MM.1S (cell line): Measurements from ENCODE around the gene DIP2C.

Experiments
- DNase-seq: peaks from one replicate; pipeline ENCODE4 v3.0.0-alpha.2; 2015
- H2AFZ ChIP-seq: fragments of 300-600 bp; sonication (generic); 2 replicates; pipeline ENCODE4 v1.6.0; 2016; ENCODE audit warnings: antibody characterized with exemption, low read length
- H3F3A ChIP-seq: fragments of 300-600 bp; sonication (generic); 2 replicates; pipeline ENCODE4 v1.6.1; 2016; ENCODE audit warnings: mild to moderate bottlenecking, antibody characterized with exemption, low read length, moderate library complexity, mixed read lengths; ENCODE audit not compliant: insufficient read depth
- H3K27ac ChIP-seq: fragments of 300-600 bp; sonication (generic); 2 replicates; pipeline ENCODE4 v1.5.1; 2016; ENCODE audit warnings: mild to moderate bottlenecking, low read length
- H3K27me3 ChIP-seq: fragments of 300-600 bp; sonication (generic); replicated peaks from 2 replicates; pipeline ENCODE4 v1.6.0; 2016; ENCODE audit warnings: low read length; ENCODE audit not compliant: insufficient read depth
- H3K36me3 ChIP-seq: fragments of 300-600 bp; sonication (generic); replicated peaks from 2 replicates; pipeline ENCODE4 v1.6.1; 2016; ENCODE audit warnings: mild to moderate bottlenecking, low read length, mixed read lengths; ENCODE audit not compliant: insufficient read depth
- H3K4me1 ChIP-seq: fragments of 300-600 bp; sonication (generic); 2 replicates; pipeline ENCODE4 v1.6.1; 2016; ENCODE audit warnings: low read length, mixed read lengths
- H3K4me2 ChIP-seq: fragments of 300-600 bp; sonication (generic); 2 replicates; pipeline ENCODE4 v1.6.0; 2016; ENCODE audit warnings: low read depth, low read length
- H3K4me3 ChIP-seq: fragments of 300-600 bp; sonication (generic); 2 replicates; pipeline ENCODE4 v1.5.1; 2016; ENCODE audit warnings: low read length, mixed read lengths
- H3K79me2 ChIP-seq: fragments of 300-600 bp; sonication (generic); 2 replicates; pipeline ENCODE4 v1.6.1; 2016; ENCODE audit warnings: mixed run types, low read length, mixed read lengths
- H3K9ac ChIP-seq: fragments of 300-600 bp; sonication (generic); 2 replicates; pipeline ENCODE4 v1.6.1; 2016; ENCODE audit warnings: low read length, mixed read lengths
- H3K9me2 ChIP-seq: fragments of 300-600 bp; sonication (generic); replicated peaks from 2 replicates; pipeline ENCODE4 v1.6.1; 2016; ENCODE audit warnings: mild to moderate bottlenecking, low read length, mixed read lengths; ENCODE audit not compliant: insufficient read depth
- H3K9me3 ChIP-seq: fragments of 300-600 bp; sonication (generic); replicated peaks from 2 replicates; pipeline ENCODE4 v1.6.1; 2016; ENCODE audit warnings: mild to moderate bottlenecking, low read length, mixed read lengths; ENCODE audit not compliant: insufficient read depth
- H4K20me1 ChIP-seq: fragments of 300-600 bp; sonication (generic); 2 replicates; pipeline ENCODE4 v1.6.1; 2016; ENCODE audit warnings: mild to moderate bottlenecking, low read length, moderate library complexity, mixed read lengths; ENCODE audit not compliant: insufficient read depth
- CTCF ChIP-seq: fragments of 300-600 bp; sonication (generic); IDR thresholded peaks from 2 replicates; pipeline ENCODE4 v1.5.1; 2016; ENCODE audit warnings: antibody characterized with exemption, low read length, mixed read lengths
- EZH2 ChIP-seq: fragments of 300-600 bp; sonication (generic); optimal IDR thresholded peaks from 2 replicates; pipeline ENCODE3; 2017; ENCODE audit warnings: low read depth, mild to moderate bottlenecking, antibody characterized with exemption, low read length, mixed read lengths
- EZH2phosphoT487 ChIP-seq: fragments of 300-600 bp; sonication (generic); IDR thresholded peaks from 2 replicates; pipeline ENCODE4 v1.6.1; 2018; ENCODE audit warnings: antibody characterized with exemption, low read length

The DIP2C gene

GRCh38 chr10:662686-663465, 26.6 kb downstream of the DIP2C start:
- no peak overlapping the region for H3K9ac ChIP-seq
- peaks cover 24% of the 10 kb centered on the region for H3K4me1 ChIP-seq

GRCh38 chr10:662223-662605, 27.3 kb downstream of the DIP2C start:
- no peaks in the 10 kb centered on the region for H3K79me2 ChIP-seq
- H3K4me2 ChIP-seq, result no peak overlapping the region

More at GRCh38 chr10:662686-663465, 26.6 kb downstream of the DIP2C start:
- H3K36me3 ChIP-seq, result no peaks in the 10 kb centered on the region
- H3K9me3 ChIP-seq, result no peaks in the 10 kb centered on the region
- no peak for DNase-seq
- peaks cover 24% of the 10 kb centered on the region for H3F3A ChIP-seq
- no peaks in the 10 kb centered on the region for H3K27me3 ChIP-seq
- H2AFZ ChIP-seq, result no peak overlapping the region
- no peaks in the 10 kb centered on the region for H3K79me2 ChIP-seq
- no peak overlapping the region for H3K4me3 ChIP-seq
- H3K27ac ChIP-seq, result no peak overlapping the region
- no peak overlapping the region for H3K4me2 ChIP-seq
- H4K20me1 ChIP-seq, result no peaks in the 10 kb centered on the region
- TF ChIP-seq EZH2 (no peak), EZH2phosphoT487 (no peak), CTCF (no peak)
- H3K9me2 ChIP-seq, result no peaks in the 10 kb centered on the region

GRCh38 chr10:661597-662222, 27.8 kb downstream of the DIP2C start:
- no peaks in the 10 kb centered on the region for H4K20me1 ChIP-seq
- H3K9ac ChIP-seq, result no peak overlapping the region
- no peaks in the 10 kb centered on the region for H3K27me3 ChIP-seq
- peak overlapping the region; percentile 95; the same call in 1 of the 2 replicates for H3K27ac ChIP-seq
- no peaks in the 10 kb centered on the region for H3K79me2 ChIP-seq
- H3K9me2 ChIP-seq, result no peaks in the 10 kb centered on the region
- no peak overlapping the region for H2AFZ ChIP-seq
- no peak for DNase-seq
- H3K4me1 ChIP-seq, result peaks cover 24% of the 10 kb centered on the region
- no peaks in the 10 kb centered on the region for H3K36me3 ChIP-seq
- peaks cover 24% of the 10 kb centered on the region for H3F3A ChIP-seq
- H3K9me3 ChIP-seq, result no peaks in the 10 kb centered on the region
- H3K4me2 ChIP-seq, result no peak overlapping the region
- H3K4me3 ChIP-seq, result no peak overlapping the region
- TF ChIP-seq EZH2phosphoT487 (no peak), EZH2 (no peak), CTCF (no peak)

More at GRCh38 chr10:662223-662605, 27.3 kb downstream of the DIP2C start:
- Histone ChIP-seq H3K9ac (no peak overlapping the region), H2AFZ (no peak overlapping the region), H3K36me3 (no peaks in the 10 kb centered on the region), H3K9me3 (no peaks in the 10 kb centered on the region), H3K27me3 (no peaks in the 10 kb centered on the region), H3K4me3 (no peak overlapping the region), H3F3A (peaks cover 24% of the 10 kb centered on the region), H3K4me1 (peaks cover 24% of the 10 kb centered on the region), H4K20me1 (no peaks in the 10 kb centered on the region), H3K27ac (no peak overlapping the region), H3K9me2 (no peaks in the 10 kb centered on the region)
- TF ChIP-seq EZH2 (no peak), CTCF (no peak), EZH2phosphoT487 (no peak)
- no peak for DNase-seq
